NCI-H1417 treated with DMSO at 0.1 percent for 48 hours (cell line): ENCODE measurements around the gene PFKL.

Experiments
- DNase-seq: peaks from one replicate; lab custom pipeline; 2025; lab: John Stamatoyannopoulos, UW

Gene PFKL

GRCh38 chr21:44314128-44314527, 14.3 kb downstream of the PFKL start:
- DNase-seq: no peak

- no peak for DNase-seq
Measured at GRCh38 chr21:44314561-44314960, 14.7 kb downstream of the PFKL start.

GRCh38 chr21:44315691-44316203, 15.9 kb downstream of the PFKL start:
- no peak for DNase-seq

GRCh38 chr21:44316277-44316900, 16.5 kb downstream of the PFKL start:
- DNase-seq: no peak

GRCh38 chr21:44317241-44317782, 17.5 kb downstream of the PFKL start:
- no peak for DNase-seq

GRCh38 chr21:44317871-44318270, 18.0 kb downstream of the PFKL start:
- no peak for DNase-seq

GRCh38 chr21:44318489-44319285, 18.8 kb downstream of the PFKL start:
- DNase-seq: no peak

GRCh38 chr21:44319407-44320065, 19.7 kb downstream of the PFKL start:
- no peak for DNase-seq

- DNase-seq: no peak
Measured at GRCh38 chr21:44320847-44321246, 21.0 kb downstream of the PFKL start.

GRCh38 chr21:44321846-44322450, 22.1 kb downstream of the PFKL start:
- no peak for DNase-seq

- DNase-seq: no peak
Measured at GRCh38 chr21:44322621-44323325, 22.9 kb downstream of the PFKL start.

- DNase-seq: no peak
Measured at GRCh38 chr21:44323591-44323990, 23.7 kb downstream of the PFKL start.

- DNase-seq: no peak
Measured at GRCh38 chr21:44324106-44324853, 24.4 kb downstream of the PFKL start.

- no peak for DNase-seq
Measured at GRCh38 chr21:44324854-44325107, 24.9 kb downstream of the PFKL start.

- no peak for DNase-seq
Measured at GRCh38 chr21:44325386-44326271, 25.8 kb downstream of the PFKL start.

GRCh38 chr21:44326272-44326647, 26.4 kb downstream of the PFKL start:
- DNase-seq: no peak

GRCh38 chr21:44326716-44327602, 27.1 kb downstream of the PFKL start:
- DNase-seq: no peak

- DNase-seq: no peak
Measured at GRCh38 chr21:44327603-44327974, 27.7 kb downstream of the PFKL start.

- no peak for DNase-seq
Measured at GRCh38 chr21:44328242-44328895, 28.5 kb downstream of the PFKL start.
